ENCODE data around the gene BAG3.

BAG3 gene

GRCh38 chr10:119667562-119668328 lies 16.6 kb downstream of the BAG3 start (continued):
- TF ChIP-seq ZFP41 (tag by site-specific recombination; IDR thresholded peaks at IDR 0.05; ENCODE audit: borderline replicate concordance): no peak
- no peak for TF ChIP-seq ZNF19 (tag by site-specific recombination; IDR thresholded peaks at IDR 0.05; ENCODE audit: low read depth)
- TF ChIP-seq ZNF175 (tag by site-specific recombination; IDR thresholded peaks at IDR 0.05): no peak
- TF ChIP-seq, protein P1, sequence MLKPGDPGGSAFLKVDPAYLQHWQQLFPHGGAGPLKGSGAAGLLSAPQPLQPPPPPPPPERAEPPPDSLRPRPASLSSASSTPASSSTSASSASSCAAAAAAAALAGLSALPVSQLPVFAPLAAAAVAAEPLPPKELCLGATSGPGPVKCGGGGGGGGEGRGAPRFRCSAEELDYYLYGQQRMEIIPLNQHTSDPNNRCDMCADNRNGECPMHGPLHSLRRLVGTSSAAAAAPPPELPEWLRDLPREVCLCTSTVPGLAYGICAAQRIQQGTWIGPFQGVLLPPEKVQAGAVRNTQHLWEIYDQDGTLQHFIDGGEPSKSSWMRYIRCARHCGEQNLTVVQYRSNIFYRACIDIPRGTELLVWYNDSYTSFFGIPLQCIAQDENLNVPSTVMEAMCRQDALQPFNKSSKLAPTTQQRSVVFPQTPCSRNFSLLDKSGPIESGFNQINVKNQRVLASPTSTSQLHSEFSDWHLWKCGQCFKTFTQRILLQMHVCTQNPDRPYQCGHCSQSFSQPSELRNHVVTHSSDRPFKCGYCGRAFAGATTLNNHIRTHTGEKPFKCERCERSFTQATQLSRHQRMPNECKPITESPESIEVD (tag by site-specific recombination; IDR thresholded peaks at IDR 0.05): no peak
- no peak for TF ChIP-seq ZNF248 (tag by site-specific recombination; IDR thresholded peaks at IDR 0.05)
- no peak for TF ChIP-seq ZNF530 (tag by site-specific recombination; IDR thresholded peaks at IDR 0.05; ENCODE audit: low read depth)
- TF ChIP-seq, protein P2, sequence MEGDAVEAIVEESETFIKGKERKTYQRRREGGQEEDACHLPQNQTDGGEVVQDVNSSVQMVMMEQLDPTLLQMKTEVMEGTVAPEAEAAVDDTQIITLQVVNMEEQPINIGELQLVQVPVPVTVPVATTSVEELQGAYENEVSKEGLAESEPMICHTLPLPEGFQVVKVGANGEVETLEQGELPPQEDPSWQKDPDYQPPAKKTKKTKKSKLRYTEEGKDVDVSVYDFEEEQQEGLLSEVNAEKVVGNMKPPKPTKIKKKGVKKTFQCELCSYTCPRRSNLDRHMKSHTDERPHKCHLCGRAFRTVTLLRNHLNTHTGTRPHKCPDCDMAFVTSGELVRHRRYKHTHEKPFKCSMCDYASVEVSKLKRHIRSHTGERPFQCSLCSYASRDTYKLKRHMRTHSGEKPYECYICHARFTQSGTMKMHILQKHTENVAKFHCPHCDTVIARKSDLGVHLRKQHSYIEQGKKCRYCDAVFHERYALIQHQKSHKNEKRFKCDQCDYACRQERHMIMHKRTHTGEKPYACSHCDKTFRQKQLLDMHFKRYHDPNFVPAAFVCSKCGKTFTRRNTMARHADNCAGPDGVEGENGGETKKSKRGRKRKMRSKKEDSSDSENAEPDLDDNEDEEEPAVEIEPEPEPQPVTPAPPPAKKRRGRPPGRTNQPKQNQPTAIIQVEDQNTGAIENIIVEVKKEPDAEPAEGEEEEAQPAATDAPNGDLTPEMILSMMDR (tag by site-specific recombination; IDR thresholded peaks at IDR 0.05): no peak
- no peak for TF ChIP-seq ZSCAN16 (tag by site-specific recombination; IDR thresholded peaks at IDR 0.05)
- peak; percentile 79 for TF ChIP-seq ZNF423 (tag by site-specific recombination; IDR thresholded peaks at IDR 0.05)
- TF ChIP-seq ZNF223 (tag by site-specific recombination; IDR thresholded peaks at IDR 0.05): no peak
- TF ChIP-seq SCRT1 (tag by site-specific recombination; IDR thresholded peaks at IDR 0.05; ENCODE audit: borderline replicate concordance): no peak
- TF ChIP-seq ZNF843 (tag by site-specific recombination; IDR thresholded peaks at IDR 0.05): no peak
- TF ChIP-seq, protein P3, sequence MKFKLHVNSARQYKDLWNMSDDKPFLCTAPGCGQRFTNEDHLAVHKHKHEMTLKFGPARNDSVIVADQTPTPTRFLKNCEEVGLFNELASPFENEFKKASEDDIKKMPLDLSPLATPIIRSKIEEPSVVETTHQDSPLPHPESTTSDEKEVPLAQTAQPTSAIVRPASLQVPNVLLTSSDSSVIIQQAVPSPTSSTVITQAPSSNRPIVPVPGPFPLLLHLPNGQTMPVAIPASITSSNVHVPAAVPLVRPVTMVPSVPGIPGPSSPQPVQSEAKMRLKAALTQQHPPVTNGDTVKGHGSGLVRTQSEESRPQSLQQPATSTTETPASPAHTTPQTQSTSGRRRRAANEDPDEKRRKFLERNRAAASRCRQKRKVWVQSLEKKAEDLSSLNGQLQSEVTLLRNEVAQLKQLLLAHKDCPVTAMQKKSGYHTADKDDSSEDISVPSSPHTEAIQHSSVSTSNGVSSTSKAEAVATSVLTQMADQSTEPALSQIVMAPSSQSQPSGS (tag by site-specific recombination; IDR thresholded peaks at IDR 0.05; ENCODE audit: low read depth): no peak
- TF ChIP-seq SETDB1 (IDR thresholded peaks at IDR 0.05; ENCODE audit: insufficient read length, low read length): no peak
- TF ChIP-seq ZNF350 (tag by site-specific recombination; IDR thresholded peaks at IDR 0.05): no peak
- TF ChIP-seq ZNF654 (tag by site-specific recombination; IDR thresholded peaks at IDR 0.05; ENCODE audit: low read depth): no peak
- TF ChIP-seq BCL6B (tag by site-specific recombination; IDR thresholded peaks at IDR 0.05): no peak
- TF ChIP-seq ZBTB1 (tag by site-specific recombination; IDR thresholded peaks at IDR 0.05): no peak
- no peak for TF ChIP-seq WT1 (tag by site-specific recombination; IDR thresholded peaks at IDR 0.05)
- no peak for TF ChIP-seq ZNF354C (tag by site-specific recombination; IDR thresholded peaks at IDR 0.05; ENCODE audit: borderline replicate concordance, low read depth)
- TF ChIP-seq, protein P4, sequence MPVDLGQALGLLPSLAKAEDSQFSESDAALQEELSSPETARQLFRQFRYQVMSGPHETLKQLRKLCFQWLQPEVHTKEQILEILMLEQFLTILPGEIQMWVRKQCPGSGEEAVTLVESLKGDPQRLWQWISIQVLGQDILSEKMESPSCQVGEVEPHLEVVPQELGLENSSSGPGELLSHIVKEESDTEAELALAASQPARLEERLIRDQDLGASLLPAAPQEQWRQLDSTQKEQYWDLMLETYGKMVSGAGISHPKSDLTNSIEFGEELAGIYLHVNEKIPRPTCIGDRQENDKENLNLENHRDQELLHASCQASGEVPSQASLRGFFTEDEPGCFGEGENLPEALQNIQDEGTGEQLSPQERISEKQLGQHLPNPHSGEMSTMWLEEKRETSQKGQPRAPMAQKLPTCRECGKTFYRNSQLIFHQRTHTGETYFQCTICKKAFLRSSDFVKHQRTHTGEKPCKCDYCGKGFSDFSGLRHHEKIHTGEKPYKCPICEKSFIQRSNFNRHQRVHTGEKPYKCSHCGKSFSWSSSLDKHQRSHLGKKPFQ (tag by site-specific recombination; IDR thresholded peaks at IDR 0.05): no peak
- TF ChIP-seq TRIM28 (IDR thresholded peaks at IDR 0.05; ENCODE audit: borderline replicate concordance, low read length): 0 out of 2 replicates have a peak, but pooled peaks have one; percentile 74
- TF ChIP-seq SP7 (tag by site-specific recombination; IDR thresholded peaks at IDR 0.05): peak; percentile 49; the same call in 1 of the 2 replicates
- TF ChIP-seq HOXC10 (CRISPR knock-in tag; IDR thresholded peaks at IDR 0.05): no peak
- no peak for TF ChIP-seq ZNF768 (tag by site-specific recombination; IDR thresholded peaks at IDR 0.05)
- TF ChIP-seq ZNF155 (tag by site-specific recombination; IDR thresholded peaks at IDR 0.05): no peak
- TF ChIP-seq ZNF174 (tag by site-specific recombination; IDR thresholded peaks at IDR 0.05): no peak
- TF ChIP-seq KLF1 (tag by site-specific recombination; IDR thresholded peaks at IDR 0.05): no peak
- TF ChIP-seq PRDM10 (tag by site-specific recombination; IDR thresholded peaks at IDR 0.05): peak; percentile 31
- no peak for TF ChIP-seq ZBTB20 (tag by site-specific recombination; IDR thresholded peaks at IDR 0.05)

All from HEK293 (cell line).